Kidney (tissue), 14 donors: ENCODE measurements around the gene SYT14. TPM values are rescaled to one million over a fixed set of nuclear protein-coding genes. Genes with fewer than 3 reads are reported as not detected.

Experiments
- DNase-seq, 5 donors: peaks; one replicate each; pipeline ENCODE4 v3.0.0-alpha.2; 2013 to 2020
- FAIRE-seq: peaks from 2 replicates; lab custom pipeline; 2012; peaks lifted over from hg19 to GRCh38; lab: Jason Lieb, UNC
- H3K27ac ChIP-seq, 2 donors: one replicate each; pipeline ENCODE4 v1.7.0; 2013; ENCODE audit warnings: low read depth in 2 of 2, low read length in 2 of 2, inconsistent platforms in 1 of 2
- H3K27me3 ChIP-seq: one replicate; pipeline ENCODE4 v1.7.1; 2013; ENCODE audit warnings: low read length, inconsistent platforms; ENCODE audit not compliant: control insufficient read depth, insufficient read depth
- H3K36me3 ChIP-seq, 3 donors: one replicate each; pipeline versions ENCODE4 v1.7.0 to v1.7.1; 2013; ENCODE audit warnings: low read length in 3 of 3, control low read depth in 1 of 3, inconsistent platforms in 1 of 3; ENCODE audit not compliant: insufficient read depth in 3 of 3, control insufficient read depth in 2 of 3
- H3K4me1 ChIP-seq, 3 donors: one replicate each; pipeline versions ENCODE4 v1.7.0 to v1.7.1; 2013; ENCODE audit warnings: low read length in 3 of 3, inconsistent platforms in 1 of 3, low read depth in 1 of 3; ENCODE audit not compliant: control insufficient read depth in 2 of 3, insufficient read depth in 2 of 3
- H3K4me3 ChIP-seq, 3 donors: one replicate each; pipeline versions ENCODE4 v1.7.0 to v1.8.1; 2013; ENCODE audit warnings: low read length in 3 of 3, control low read depth in 1 of 3, inconsistent platforms in 1 of 3
- H3K9ac ChIP-seq, 3 donors: one replicate each; pipeline versions ENCODE4 v1.7.0 to v1.7.1; 2013; ENCODE audit warnings: low read length in 3 of 3, control low read depth in 1 of 3, inconsistent platforms in 1 of 3
- H3K9me3 ChIP-seq, 3 donors: one replicate each; pipeline versions ENCODE4 v1.7.0 to v1.7.1; 2013; ENCODE audit warnings: low read length in 3 of 3, control low read depth in 1 of 3, inconsistent platforms in 1 of 3; ENCODE audit not compliant: control insufficient read depth in 2 of 3, insufficient read depth in 1 of 3
- intact Hi-C: fragments of 100-400 bp; cut with DNase I; formaldehyde crosslinking; loops from one replicate; pipeline ENCODE4 v1.11.1; 2022
- polyA plus RNA-seq: library from polyadenylated mRNA; stranded (reverse); fragments of 350-450 nt; fragmentation: Illumina TruSeq; extraction: RNeasy Lipid Tissue Mini Kit (QIAGEN cat#74804); gene quantifications from one replicate; pipeline ENCODE4 v1.2.3, GENCODE V29; 2014; ENCODE audit warnings: low read depth, low replicate concordance; ENCODE audit not compliant: insufficient read depth
- total RNA-seq: library from RNA; stranded (reverse); fragmentation: NEBNext Ultra II Directional; extraction: Animal tissue kit (Norgen Biotek cat#: 25700); gene quantifications from one replicate; pipeline ENCODE4 v1.2.1, GENCODE V29; 2021
- TF ChIP-seq, protein P1 (sequence below): IDR thresholded peaks from 3 replicates; pipeline ENCODE4 v1.5.1; 2012; ENCODE audit warnings: mild to moderate bottlenecking, moderate library complexity, borderline replicate concordance; ENCODE audit not compliant: insufficient read depth; ENCODE audit errors: extremely low read depth
- donor health status: control.
- donor health status: control.
- donor health status: control.
- donor health status: control.
- donor health status: control.
- donor health status: DM: yes; HTN: yes; CAD: no.
- donor health status: Normal renal cell carcinoma (clear cell type).

The SYT14 gene
- total and polyA plus RNA-seq, 2 donors from 2014 or later = 0.22 to 1.3 TPM

DNA sequence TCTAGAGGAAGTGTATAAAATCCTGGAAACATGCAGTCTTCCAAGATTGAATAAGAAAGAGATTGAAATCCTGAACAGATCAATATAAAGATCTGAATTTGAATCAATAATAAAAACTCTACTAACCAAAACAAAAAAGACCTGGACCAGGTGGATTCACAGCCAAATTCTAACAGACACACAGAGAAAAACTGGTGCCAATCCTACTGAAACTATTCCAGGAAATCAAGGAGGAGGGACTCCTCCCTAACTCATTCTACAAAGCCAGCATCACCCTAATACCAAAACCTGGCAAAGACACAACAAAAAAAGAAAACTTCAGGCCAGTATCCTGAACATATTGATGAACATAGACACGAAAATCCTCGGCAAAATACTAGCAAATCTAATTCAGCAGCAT lies 58.3 kb downstream of the SYT14 start:
- H3K4me3 ChIP-seq = no peak overlapping the region
- H3K4me1 ChIP-seq = no peaks in the 10 kb centered on the region
- DNase-seq (no peak), FAIRE-seq (no peak)
- H3K9ac ChIP-seq = no peak overlapping the region
- intact Hi-C loops = no loop called here
- TF ChIP-seq, protein P1, sequence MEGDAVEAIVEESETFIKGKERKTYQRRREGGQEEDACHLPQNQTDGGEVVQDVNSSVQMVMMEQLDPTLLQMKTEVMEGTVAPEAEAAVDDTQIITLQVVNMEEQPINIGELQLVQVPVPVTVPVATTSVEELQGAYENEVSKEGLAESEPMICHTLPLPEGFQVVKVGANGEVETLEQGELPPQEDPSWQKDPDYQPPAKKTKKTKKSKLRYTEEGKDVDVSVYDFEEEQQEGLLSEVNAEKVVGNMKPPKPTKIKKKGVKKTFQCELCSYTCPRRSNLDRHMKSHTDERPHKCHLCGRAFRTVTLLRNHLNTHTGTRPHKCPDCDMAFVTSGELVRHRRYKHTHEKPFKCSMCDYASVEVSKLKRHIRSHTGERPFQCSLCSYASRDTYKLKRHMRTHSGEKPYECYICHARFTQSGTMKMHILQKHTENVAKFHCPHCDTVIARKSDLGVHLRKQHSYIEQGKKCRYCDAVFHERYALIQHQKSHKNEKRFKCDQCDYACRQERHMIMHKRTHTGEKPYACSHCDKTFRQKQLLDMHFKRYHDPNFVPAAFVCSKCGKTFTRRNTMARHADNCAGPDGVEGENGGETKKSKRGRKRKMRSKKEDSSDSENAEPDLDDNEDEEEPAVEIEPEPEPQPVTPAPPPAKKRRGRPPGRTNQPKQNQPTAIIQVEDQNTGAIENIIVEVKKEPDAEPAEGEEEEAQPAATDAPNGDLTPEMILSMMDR = no peak
- H3K27me3 ChIP-seq = no peaks in the 10 kb centered on the region
- no peaks in the 10 kb centered on the region for H3K36me3 ChIP-seq
- no peaks in the 10 kb centered on the region for H3K9me3 ChIP-seq
- H3K27ac ChIP-seq = no peak overlapping the region

DNA sequence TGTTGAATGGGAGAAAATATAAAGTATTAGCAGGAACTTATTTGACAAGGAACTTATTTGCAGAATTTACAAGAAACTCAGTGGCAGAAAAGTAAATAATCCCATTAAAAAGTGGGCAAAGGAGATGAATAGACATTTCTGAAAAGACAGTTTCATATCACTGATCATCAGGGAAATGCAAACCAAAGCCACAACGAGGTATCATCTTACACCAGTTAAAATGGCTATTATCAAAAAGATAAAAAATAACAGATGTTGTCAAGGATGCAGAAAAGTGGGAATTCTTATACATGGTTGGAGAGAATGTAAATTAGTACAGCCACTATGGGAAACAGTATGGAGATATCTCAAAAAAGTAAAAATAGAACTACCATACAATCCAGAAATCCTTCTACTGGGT lies 61.0 kb downstream of the SYT14 start:
- no peak for FAIRE-seq
- H3K4me1 ChIP-seq = no peaks in the 10 kb centered on the region
- no peak overlapping the region for H3K27ac ChIP-seq

DNA sequence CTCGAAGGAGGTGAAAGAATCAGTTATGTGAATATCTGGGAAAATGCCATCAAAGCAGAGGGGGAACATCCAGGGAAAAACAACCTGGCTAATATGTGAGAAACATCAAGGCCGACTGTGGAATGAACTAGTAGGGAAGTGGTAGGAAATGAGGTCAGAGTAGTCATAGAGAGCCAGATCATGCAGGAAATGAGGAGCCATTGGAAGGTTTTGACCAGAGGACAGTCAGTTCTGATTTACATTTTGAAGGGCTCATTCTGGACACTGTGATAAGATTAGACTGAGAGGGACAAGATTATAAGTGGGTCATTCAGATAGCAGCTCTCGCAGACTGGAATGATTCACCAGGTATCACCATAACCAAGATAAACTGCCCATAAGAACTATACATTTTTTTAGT lies 63.7 kb downstream of the SYT14 start:
- Histone ChIP-seq H3K4me1 (no peaks in the 10 kb centered on the region), H3K36me3 (no peaks in the 10 kb centered on the region), H3K4me3 (no peak overlapping the region), H3K27me3 (no peaks in the 10 kb centered on the region), H3K27ac (no peak overlapping the region), H3K9me3 (no peaks in the 10 kb centered on the region), H3K9ac (no peak overlapping the region)
- intact Hi-C loops = no loop called here
- no peak for FAIRE-seq
- no peak for DNase-seq
- TF ChIP-seq, protein P1 = no peak

More for the DNA sequence above, 61.0 kb downstream of the SYT14 start:
- Histone ChIP-seq H3K36me3 (no peaks in the 10 kb centered on the region), H3K9ac (no peak overlapping the region), H3K9me3 (no peaks in the 10 kb centered on the region), H3K27me3 (no peaks in the 10 kb centered on the region), H3K4me3 (no peak overlapping the region)
- DNase-seq = no peak
- intact Hi-C loops = no loop called here
- TF ChIP-seq, protein P1 = no peak

GRCh38 chr1:210003501-210003900 lies 65.5 kb downstream of the SYT14 start:
- H3K9me3 ChIP-seq = no peaks in the 10 kb centered on the region
- no peak overlapping the region for H3K4me3 ChIP-seq
- TF ChIP-seq, protein P1 = no peak
- no peaks in the 10 kb centered on the region for H3K27me3 ChIP-seq
- FAIRE-seq = no peak
- H3K36me3 ChIP-seq = no peaks in the 10 kb centered on the region
- no peak overlapping the region for H3K9ac ChIP-seq
- no peak for DNase-seq
- intact Hi-C loops = no loop called here
- no peaks in the 10 kb centered on the region for H3K4me1 ChIP-seq
- no peak overlapping the region for H3K27ac ChIP-seq
